Measurements from ENCODE around the gene PNLDC1.

Gene PNLDC1

DNA sequence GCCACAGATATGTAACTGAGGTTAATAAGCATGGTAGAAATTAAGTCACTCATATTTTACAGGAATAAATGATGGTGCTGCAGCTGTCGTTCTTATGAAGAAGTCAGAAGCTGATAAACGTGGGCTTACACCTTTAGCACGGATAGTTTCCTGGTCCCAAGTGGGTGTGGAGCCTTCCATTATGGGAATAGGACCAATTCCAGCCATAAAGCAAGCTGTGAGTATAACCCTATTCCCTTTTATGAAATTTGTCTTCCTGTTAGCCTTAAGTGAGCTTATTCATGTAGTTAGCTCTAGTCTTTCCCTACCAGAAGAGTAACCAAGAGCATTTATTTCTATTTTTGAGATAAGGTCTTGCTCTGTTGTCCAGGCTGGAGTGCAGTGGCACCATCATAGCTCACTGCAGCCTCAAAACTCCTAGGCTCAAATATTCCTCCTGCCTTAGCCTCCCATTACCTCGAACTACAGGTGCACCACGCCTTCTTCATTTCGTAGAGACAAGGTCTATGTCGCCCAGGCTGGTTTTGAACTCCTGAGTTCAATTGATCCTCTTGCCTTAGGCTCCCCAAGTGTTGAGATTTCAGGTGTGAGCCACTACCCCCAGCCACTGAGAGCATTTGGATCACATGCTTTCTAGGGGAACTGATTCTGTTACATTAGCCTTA is 22.7 kb upstream of the PNLDC1 start:
- Histone ChIP-seq H3K4me1 (no peaks in the 10 kb centered on the region), H3K9me3 (no peaks in the 10 kb centered on the region), H3K36me3 (peaks cover 78% of the 10 kb centered on the region), H3K4me3 (ENCODE audit: low read depth, low read length) (no peak overlapping the region), H3K27me3 (no peaks in the 10 kb centered on the region; the same call in 1 of the 2 replicates)
- no peak for DNase-seq
- TF ChIP-seq, protein P1, sequence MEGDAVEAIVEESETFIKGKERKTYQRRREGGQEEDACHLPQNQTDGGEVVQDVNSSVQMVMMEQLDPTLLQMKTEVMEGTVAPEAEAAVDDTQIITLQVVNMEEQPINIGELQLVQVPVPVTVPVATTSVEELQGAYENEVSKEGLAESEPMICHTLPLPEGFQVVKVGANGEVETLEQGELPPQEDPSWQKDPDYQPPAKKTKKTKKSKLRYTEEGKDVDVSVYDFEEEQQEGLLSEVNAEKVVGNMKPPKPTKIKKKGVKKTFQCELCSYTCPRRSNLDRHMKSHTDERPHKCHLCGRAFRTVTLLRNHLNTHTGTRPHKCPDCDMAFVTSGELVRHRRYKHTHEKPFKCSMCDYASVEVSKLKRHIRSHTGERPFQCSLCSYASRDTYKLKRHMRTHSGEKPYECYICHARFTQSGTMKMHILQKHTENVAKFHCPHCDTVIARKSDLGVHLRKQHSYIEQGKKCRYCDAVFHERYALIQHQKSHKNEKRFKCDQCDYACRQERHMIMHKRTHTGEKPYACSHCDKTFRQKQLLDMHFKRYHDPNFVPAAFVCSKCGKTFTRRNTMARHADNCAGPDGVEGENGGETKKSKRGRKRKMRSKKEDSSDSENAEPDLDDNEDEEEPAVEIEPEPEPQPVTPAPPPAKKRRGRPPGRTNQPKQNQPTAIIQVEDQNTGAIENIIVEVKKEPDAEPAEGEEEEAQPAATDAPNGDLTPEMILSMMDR (IDR thresholded peaks at IDR 0.05; ENCODE audit: low read depth, low read length) = no peak

DNA sequence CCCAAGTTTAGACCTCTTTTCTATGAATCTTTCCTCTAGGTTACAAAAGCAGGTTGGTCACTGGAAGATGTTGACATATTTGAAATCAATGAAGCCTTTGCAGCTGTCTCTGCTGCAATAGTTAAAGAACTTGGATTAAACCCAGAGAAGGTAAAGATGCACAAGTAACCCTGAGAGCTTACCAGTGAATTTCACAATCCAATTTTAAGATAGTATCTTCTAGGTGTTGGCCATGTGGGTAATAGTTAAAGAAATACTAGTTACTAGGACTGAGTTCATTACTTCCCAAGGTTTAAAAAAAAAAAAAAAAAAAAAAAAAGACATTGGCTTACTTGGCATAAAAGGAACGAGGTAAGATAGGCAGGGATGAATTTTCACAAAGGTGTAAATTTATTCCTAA is 21.9 kb upstream of the PNLDC1 start:
- TF ChIP-seq, protein P1 (IDR thresholded peaks at IDR 0.05; ENCODE audit: low read depth, low read length) = no peak
- Histone ChIP-seq H3K4me1 (no peaks in the 10 kb centered on the region), H3K36me3 (peaks cover 79% of the 10 kb centered on the region), H3K27me3 (no peaks in the 10 kb centered on the region; the same call in 1 of the 2 replicates), H3K4me3 (ENCODE audit: low read depth, low read length) (no peak overlapping the region), H3K9me3 (no peaks in the 10 kb centered on the region)
- DNase-seq = no peak

DNA sequence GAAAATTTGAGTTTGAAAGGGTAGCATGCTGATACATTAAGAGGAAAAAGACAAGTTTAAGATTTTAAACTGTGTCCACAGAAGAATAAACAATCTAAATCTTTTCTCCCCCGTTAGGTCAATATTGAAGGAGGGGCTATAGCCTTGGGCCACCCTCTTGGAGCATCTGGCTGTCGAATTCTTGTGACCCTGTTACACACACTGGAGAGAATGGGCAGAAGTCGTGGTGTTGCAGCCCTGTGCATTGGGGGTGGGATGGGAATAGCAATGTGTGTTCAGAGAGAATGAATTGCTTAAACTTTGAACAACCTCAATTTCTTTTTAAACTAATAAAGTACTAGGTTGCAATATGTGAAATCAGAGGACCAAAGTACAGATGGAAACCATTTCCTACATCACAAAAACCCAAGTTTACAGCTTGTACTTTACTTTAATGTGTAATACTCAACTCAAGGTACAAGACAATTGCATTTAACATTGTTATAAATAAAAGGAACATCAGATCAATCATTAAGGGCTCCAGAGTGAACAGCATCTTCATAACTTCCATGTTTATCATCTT is 21.5 kb upstream of the PNLDC1 start:
- TF ChIP-seq, protein P1 (IDR thresholded peaks at IDR 0.05; ENCODE audit: low read depth, low read length) = no peak
- DNase-seq = no peak
- H3K4me3 ChIP-seq (ENCODE audit: low read depth, low read length) = no peak overlapping the region
- H3K9me3 ChIP-seq = no peaks in the 10 kb centered on the region
- H3K27me3 ChIP-seq = no peaks in the 10 kb centered on the region; the same call in 1 of the 2 replicates
- H3K36me3 ChIP-seq = peaks cover 82% of the 10 kb centered on the region
- H3K4me1 ChIP-seq = no peaks in the 10 kb centered on the region

DNA sequence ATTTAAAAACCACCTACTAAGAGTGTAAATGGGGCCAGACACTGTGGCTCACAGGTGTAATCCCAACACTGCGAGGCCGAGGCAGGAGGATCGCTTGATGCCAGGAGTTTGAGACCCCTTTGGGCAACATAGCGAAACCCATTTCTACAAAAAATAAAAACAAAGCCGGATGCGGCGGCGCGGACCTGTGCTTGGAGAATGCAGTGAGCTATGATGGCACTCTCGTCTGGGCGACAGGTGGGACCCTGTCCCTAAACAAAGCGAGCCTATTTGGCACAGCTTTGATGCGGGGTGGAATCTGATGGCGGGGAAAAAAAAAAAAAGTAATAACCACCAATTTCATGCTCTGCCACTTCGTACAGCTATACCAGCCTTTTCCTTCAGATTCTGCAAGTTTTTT is 11.8 kb upstream of the PNLDC1 start:
- no peaks in the 10 kb centered on the region for H3K27me3 ChIP-seq
- H3K4me1 ChIP-seq = no peaks in the 10 kb centered on the region
- peak overlapping the region; percentile 86 for H3K4me3 ChIP-seq (ENCODE audit: low read depth, low read length)
- H3K9me3 ChIP-seq = no peaks in the 10 kb centered on the region
- H3K36me3 ChIP-seq = peaks cover 61% of the 10 kb centered on the region
- TF ChIP-seq, protein P1 (IDR thresholded peaks at IDR 0.05; ENCODE audit: low read depth, low read length) = no peak
- no peak for DNase-seq

DNA sequence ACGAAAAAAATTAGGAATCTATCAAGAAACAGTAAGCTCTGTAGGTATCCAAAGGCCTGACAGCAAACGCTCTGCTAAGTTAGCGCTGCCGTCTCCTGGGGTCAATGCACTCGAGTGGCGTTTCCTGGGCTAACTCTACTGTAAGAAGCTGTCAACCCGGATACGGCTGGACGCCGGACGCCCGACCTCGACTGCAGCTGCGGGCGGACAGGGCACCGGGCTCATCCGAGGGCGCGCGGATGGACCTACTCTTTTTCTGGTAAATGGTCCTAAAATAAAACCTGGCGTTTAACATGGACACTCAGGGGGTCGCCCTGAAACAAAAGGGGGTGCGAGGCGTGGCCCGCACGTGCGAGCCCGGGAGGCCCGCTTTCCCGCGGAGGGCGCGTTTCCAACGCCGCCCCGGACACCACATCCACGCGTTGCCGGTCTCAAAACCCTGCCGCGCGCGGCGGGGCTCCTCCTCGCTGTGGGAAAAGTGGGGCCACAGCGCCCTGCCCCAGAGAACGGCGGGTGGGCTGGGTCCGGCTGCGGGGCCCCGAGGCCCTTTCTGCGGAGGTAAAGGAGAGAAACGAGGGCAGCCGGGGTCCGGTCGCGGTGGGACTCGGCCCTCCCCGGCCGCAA is 11.2 kb upstream of the PNLDC1 start:
- Histone ChIP-seq H3K4me3 (ENCODE audit: low read depth, low read length) (peak overlapping the region; percentile 86), H3K4me1 (no peaks in the 10 kb centered on the region), H3K9me3 (no peaks in the 10 kb centered on the region), H3K36me3 (peaks cover 56% of the 10 kb centered on the region), H3K27me3 (no peaks in the 10 kb centered on the region)
- peak; percentile 32 for DNase-seq
- TF ChIP-seq, protein P1 (IDR thresholded peaks at IDR 0.05; ENCODE audit: low read depth, low read length) = no peak

All from BE2C (cell line).